PC-9 (cell line): ENCODE measurements around the gene ADGRL4.

Source experiments
- CTCF ChIP-seq: fragments of 200-600 bp; sonication (generic); conservative IDR thresholded peaks from 2 replicates; pipeline ENCODE4 v1.6.1; 2017; ENCODE audit warnings: mixed run types, antibody characterized with exemption, mild to moderate bottlenecking, moderate library complexity
- EZH2 ChIP-seq: fragments of 200-600 bp; sonication (generic); IDR thresholded peaks from 2 replicates; pipeline ENCODE4 v1.8.0; 2017; ENCODE audit warnings: antibody characterized with exemption, low read depth

- TF ChIP-seq CTCF: no peak
- no peak for TF ChIP-seq EZH2
Observed at GRCh38 chr1:79042117-79042516, 35.6 kb upstream of the ADGRL4 start.
